NCI-H1092 (cell line): ENCODE measurements around the gene SLC35G4.
"Not testable (repeated sequence)": the region's sequence is repeated elsewhere in the genome, so short reads cannot be mapped to it uniquely, and the experiment has no call there.

ENCODE experiments used
- DNase-seq: peaks from one replicate; lab custom pipeline; 2025; lab: John Stamatoyannopoulos, UW

Gene SLC35G4

DNA sequence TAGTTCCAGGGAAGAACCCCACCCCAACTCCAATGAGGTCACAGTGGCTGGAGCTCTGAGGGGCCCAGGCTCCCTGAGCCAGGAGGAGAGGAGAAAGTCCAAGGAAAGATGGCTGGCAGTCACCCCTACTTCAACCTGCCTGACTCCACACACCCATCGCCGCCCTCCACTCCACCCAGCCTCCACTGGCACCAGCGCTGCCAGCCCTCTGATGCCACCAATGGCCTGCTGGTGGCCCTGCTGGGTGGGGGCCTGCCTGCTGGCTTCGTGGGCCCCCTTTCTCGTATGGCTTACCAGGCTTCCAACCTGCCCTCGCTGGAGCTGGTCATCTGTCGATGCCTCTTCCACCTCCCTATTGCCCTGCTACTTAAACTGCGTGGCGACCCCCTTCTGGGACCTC is at the start of gene SLC35G4:
Gene SLC35G4, plus strand, starts transcription at position 109 of the 400 bp plus-strand sequence. Its CDS starts 0 bp downstream, at position 109.
- DNase-seq = not testable (repeated sequence)

DNA sequence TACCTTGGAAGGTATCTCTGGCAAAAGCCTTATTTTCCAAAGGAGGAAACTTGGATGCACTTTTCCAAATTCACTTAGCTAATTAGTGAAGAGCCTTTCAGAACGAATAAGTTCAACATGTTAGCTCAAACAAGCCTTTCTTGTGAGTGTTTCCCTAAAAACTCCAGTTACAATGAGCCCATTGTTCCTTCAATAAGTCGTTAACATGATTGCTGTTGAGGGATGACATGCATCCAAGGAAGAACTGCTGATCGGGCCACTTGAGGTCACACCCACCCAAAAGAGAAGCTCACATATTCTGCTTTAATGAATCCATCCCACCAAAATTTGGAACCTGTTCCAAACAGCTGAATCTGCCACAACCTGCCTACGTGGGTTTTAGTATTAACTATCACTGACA is 48.1 kb upstream of the SLC35G4 start:
- DNase-seq = no peak

DNA sequence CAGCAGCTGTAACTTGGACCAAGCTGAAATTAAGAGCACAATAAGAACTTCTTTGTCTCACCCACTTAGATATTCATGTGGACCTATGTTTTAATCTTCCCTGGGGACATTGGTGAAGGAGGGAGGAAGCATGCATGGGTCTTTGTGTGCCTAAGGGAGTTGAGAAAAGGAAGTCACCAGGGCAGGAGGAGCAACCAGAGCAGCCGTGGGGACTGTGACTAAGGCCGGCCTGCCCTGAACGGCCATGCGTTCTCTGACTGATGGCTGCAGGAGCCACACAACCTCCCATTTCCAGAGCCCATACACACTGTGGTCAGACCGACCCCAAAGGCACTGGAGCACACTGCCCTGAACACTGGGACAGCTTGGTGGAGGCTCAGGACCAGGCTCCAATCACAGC is 43.7 kb upstream of the SLC35G4 start:
- no peak for DNase-seq

DNA sequence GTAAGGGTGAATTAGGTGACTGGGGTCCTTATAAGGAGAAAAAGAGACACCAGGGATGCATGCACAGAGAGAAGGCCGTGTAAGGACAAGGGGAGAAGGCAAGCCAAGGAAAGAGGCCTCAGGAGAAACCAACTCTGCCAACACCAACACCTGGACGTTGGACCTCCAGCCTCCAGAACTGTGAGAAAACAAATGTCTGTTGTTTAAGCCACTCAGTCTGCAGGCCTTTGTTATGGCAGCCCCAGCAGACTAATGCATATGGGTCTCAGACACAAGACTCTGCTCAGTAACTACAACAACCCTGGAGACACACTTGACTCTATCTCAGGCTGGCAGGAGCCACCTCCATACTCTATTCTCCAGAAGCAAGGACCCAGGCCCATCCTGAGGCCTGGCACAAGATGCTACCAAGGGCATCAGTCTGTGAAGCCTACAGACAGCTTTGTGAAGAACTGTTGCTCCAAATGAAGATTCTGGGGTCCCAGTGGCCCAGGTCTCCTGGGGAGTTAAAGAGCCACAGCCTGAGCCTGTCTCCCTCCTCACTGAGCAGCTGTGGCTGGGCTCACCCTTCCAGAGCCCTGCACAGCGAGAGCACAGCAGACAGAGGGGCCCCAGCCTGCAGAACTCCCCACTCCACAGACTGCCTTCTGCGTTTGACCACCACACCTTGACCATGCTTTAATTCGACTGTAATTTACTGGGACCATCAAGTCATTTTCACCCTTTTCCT is 43.0 kb upstream of the SLC35G4 start:
- DNase-seq = no peak

DNA sequence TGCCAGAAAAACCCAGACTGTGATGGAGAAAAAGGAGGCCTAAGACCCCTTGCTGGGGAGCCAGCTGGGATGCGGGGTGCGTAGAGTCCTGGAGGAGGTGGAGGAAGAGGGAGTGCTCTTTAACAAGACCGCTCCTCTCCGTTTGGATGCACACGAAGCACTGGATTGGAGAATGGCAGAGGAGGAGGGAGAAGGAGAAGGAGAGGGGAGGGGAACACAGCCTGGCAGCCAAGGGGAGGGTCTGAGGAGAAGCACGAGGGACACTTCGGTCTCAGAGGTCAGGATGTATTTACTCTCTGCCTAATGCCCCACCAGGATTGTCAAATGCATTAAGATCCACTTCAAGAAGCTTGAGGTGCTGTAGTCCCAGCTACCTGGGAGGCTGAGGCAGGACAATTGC is 42.0 kb upstream of the SLC35G4 start:
- DNase-seq = no peak

DNA sequence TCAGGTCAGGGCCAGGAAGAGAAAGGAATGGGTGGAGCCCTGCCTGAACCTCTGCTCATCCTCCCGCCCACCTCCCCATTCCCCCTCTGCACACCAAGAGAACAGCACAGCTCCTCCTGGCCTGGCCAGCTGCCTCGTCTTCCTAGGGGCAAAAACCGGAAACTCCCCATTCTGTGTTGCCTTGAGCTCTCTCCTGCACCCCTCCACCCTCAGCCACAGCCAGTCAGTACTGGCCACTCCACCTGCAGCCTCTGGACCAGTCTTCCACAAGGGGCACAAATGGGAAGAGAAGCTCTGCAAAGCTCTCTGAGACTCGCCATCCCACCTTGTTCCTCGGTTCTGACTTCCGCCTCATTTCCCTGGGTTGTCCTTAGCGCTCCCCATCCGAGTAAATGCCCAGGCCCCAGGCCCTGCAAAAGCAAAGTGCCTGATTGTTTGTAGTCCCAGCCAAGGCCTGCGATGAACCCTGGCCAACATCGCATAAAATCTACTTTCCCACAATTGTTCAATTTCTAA is 39.3 kb upstream of the SLC35G4 start:
- DNase-seq = no peak

DNA sequence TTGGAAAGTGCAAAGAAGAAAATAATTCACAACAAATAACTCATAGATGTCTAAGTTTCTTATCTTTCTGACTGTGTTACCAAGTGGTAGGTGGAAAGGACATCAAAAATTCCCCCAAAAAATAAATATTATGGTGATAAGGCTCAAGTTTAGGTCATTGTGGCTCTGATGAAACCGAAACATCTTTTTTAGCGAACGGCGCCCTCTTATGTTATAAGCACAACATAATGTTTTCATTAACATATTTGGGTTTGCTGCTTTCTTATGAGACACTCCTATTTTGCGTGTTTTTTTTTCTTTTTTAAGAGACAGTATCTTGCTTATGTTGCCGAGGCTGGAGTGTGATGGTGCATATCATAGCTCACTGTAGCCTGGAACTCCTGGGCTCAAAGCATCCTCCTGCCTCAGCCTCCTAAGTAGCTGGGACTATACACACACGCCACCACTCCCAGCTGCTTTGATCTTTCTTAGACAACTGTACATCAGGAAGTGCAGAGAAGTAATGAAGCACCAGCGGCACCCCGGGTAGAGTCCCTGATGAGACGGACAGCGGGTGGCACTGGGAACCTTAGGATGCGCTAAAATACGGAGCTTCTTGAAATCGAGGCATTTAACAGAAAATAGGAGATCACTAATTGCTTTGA is 38.5 kb upstream of the SLC35G4 start:
- no peak for DNase-seq

DNA sequence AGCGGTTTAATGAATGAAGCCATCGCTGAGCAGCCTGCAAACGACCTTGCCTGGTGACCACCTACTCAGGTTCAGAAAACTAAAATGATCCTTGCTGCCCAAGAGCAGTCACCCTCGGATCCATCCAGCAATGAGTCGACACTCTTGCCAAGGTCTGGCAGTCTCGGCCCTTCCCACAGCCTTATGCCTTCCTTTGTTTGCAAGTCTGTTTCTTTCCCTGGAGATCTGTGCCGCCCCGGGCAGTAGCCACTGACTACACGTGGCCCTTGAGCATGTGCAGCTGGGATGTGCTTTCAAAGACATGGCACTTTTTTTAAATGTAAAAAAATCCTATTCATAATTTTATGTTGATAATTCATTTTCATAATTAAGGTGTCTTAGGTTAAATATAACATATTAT is 37.2 kb upstream of the SLC35G4 start:
- DNase-seq = no peak

DNA sequence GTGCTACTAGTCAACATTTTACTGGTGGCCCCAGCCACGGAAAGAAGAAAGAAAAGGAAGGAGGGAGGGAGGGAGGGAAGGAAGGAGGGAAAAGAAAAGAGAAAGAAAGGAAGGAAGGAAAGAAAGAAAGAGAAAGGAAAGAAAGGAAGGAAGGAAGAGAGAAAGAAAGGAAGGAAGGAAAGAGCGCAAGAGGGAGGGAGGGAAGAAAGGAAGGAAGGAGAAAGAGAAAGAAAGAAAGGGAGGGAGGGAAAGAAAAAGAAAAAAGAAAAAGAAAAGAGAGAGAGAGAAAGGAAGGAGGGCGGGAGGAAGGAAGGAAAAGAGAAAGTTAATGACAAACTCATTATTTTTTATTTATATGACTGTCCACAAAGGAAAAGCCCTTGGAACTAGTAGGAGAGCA is 34.9 kb upstream of the SLC35G4 start:
- DNase-seq = no peak

DNA sequence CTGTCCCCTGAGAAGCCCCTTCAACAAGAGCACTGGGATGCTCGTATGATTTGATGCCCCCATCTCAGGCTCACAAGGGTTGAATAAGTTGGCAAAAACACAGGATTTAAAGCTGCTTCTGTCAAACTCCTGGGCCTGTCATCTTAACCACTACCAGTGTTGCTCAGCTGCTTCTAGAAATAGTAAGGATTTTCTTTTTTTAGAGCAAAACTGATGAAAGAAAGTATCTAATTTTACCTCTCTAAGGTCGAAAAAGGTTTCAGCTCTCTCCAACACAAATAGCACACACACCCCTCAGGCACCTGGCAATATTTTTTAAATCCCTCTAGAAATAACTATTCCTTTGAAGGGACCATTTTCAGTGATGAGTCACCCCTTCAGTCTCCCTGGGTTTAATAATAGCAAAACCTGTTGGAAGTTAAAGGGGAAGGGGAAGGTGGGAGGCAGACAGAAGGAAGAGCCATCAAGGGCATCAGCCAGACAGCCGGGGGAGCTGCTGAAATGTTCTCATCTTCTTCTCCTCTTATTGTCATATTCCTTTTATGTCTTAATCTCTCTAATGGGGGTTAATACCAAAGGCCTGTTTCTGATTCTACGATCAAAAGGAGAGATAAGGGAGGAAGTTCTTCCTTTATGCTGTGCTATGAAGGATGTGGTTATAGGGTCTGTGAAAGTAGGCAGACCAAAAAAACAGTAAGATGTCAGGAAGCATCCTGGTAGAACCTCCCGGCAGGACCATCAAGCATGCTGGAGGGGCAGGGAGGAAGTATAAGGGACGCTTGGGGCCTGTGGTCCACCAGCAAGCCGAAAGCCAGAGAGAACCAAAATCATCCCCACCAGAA is 31.9 kb upstream of the SLC35G4 start:
- DNase-seq = no peak

DNA sequence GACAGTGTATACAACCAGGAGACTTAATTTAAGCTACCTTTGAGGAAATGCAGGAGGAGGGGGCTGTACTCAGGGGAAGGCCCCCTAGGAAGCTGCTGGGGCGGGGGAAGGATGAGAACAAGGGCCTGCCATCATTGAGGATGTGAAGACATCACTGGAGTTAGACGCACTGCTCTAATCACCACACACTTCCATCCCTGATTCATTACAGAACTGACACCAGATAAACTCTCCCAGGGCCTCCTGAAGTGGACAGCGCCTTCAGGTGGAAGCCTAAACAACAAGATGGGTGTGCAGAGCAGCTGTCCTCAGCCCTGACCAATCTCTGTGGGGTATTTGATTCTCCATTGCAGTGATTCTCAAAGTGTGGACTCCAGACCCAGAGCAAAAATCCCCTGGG is 30.6 kb upstream of the SLC35G4 start:
- DNase-seq = no peak

DNA sequence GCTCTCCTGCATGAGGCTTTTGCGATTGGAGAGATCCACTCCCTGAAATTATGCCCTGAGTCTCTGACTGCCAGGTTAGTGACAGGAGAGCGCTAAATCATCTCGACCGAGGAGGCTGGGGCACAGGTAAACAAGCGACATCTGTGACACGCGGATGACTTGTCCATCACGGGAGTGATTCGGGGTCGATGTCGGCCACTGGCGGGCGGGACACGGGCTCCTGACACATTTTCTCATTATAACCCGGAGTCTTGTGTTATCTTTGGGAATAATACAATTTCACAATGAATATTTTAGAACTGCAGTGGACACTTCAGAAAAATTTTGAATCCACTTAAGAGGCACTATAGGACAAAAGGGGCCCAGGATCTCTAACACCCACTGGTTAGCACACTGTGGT is 29.5 kb upstream of the SLC35G4 start:
- no peak for DNase-seq

DNA sequence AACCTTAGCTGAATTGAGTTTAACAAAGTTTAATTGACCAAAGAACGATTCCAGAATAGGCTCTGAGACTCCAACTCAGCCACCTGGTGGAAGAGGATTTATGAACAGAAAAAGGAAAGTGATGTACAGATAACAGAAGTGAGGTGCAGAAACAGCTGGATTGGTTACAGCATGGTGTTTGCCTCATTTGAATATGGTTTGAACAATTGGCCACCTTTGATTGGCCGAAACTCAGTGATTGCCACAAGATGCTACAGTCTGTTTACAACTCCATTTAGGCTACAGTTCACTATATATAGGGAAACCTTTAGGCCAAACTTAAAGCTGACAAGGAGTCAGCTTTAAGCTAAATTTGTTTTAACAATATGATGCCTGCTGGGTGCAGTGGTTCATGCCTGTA is 28.1 kb upstream of the SLC35G4 start:
- DNase-seq = no peak

DNA sequence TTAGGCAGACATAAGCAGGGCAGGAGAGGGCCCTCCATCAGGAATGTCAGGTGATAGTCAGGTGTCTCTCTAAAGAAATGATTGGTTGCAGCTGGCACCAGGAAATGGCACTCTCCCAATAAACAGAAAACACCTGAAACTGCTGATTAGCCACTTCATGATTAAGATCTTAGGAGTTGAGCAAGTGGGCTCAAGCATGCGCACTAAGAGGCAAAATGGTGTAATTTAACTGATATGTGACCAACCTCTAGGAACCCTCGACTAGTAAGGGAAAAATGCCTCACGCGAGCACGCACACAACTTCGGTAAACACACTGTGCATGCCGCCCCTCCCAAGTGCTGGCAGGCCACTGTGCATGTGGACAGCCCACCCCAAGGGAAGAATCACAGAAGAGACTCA is 23.8 kb upstream of the SLC35G4 start:
- DNase-seq = no peak

DNA sequence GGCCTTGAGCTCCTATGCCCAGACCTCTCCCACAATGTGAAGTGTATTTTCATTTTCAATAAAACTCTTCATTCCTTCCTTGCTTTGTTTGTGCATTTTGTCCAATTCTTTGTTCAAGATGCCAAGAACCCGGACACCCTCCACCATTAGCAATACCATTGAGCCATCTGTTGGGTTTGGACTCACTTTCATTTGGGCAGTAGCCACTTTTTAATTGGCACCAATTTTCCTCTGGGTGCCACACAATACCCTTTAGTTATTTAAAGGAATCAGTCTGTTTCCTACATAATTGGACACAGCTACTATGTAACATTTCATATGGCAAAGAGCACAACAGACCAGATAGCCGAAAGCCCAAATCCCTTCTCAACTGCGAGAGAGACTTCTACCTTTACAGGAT is 22.5 kb upstream of the SLC35G4 start:
- DNase-seq = no peak

DNA sequence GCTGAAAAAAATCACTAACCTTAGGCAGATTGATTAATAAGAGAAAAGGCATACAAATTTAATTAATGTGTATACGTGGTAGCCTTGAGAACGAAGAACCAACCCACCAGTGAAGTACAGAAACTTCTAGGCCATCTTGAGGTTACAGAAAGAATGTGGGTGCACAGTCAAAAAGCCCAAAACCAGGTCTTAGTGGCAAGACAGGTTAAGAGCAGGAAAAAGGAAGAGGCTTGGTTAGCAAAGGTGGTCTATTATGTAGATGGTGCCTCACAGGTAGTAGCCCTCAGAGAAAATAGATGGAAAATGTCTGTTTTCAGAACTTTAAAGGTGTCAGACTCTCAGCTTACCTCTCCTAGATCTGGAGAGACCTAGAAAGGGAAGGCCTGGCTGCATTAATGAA is 22.0 kb upstream of the SLC35G4 start:
- DNase-seq = no peak

DNA sequence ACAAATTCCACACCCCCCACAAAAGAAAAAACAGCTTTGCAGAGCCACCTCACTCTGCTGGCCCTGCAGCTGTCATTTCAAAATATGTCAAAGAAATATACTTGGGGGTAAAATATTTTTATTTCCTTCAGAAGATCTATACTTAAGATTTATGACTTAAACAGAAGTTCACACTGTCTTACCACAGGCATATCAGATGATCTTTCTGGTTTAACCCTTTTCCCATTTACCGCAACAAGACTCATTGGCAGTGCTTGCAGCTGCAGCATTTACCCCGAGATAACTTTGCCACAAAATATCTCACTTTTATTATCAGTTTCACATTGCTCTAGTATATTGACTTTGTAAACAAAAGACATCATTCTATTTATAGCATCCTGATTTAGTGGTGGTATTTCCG is 21.6 kb upstream of the SLC35G4 start:
- DNase-seq = no peak

DNA sequence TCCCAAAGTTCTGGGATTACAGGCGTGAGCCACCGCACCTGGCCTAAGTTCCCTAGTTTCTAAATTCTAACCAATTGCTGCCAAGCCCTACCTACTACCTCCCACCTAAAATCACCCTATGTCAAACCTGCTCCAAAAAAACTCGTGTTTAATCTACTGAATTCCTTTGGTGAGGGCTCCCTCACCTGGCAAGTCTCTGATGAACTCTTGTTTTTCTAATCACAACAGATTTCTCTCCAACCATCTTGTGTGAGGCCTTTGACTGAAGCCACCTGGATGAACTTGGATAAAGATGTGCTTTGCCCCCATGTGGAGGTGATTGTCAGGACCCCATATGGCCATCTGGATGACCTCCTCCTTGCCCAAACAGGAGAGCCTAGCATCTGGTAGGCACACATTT is 17.4 kb upstream of the SLC35G4 start:
- no peak for DNase-seq

DNA sequence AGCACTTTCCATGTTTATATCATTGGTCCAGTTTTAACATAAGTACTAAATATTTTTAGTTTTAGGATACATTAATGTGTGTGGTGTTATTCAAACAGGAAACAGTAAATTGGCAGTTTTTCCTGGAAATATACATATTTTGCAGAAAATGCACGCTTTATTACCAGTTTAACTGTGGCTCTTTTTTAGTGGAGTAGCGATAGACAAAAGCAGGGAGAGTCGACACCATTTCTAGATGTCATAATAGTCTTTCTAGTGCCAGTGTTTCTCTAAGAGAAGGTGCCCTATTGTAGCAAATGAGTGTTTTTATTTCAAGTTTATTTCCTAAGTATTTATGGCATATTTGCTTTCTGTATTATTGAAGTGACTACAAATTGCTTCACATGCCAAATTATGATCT is 9.1 kb upstream of the SLC35G4 start:
- DNase-seq = no peak

DNA sequence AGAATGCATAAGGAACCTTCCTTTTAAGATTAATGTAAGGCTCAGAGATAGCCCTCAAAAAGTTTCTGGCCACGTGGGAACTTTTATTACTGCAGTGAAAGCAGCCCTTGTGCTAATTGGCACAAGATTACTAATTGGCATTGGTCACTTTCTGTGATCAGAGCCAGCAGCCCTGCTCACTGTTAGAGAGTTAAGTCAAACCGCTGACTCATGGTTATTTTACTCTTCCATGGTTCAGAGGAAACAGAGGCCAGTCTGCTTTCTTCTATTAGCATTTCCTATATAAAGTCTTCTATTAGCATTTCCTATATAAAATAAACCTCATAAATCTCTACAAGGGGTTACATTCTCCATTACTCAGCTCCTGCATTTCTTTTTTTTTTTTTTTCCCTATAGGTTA is 1.5 kb upstream of the SLC35G4 start:
- DNase-seq = no peak

DNA sequence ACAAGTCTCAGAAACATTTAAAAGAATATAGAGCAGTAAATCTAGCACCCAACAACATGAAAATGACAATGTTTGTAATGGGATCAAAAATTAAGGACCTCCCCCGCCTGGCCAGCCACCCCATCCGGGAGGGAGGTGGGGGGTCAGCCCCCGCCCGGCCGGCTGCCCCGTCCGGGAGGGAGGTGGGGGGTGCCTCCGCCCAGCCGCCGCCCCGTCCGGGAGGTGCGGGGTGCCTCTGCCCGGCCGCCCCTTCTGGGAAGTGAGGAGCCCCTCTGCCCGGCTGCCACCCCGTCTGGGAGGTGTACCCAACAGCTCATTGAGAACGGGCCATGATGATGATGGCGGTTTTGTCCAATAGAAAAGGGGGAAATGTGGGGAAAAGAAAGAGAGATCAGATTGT is 778 bp upstream of the SLC35G4 start:
- DNase-seq = not testable (repeated sequence)

DNA sequence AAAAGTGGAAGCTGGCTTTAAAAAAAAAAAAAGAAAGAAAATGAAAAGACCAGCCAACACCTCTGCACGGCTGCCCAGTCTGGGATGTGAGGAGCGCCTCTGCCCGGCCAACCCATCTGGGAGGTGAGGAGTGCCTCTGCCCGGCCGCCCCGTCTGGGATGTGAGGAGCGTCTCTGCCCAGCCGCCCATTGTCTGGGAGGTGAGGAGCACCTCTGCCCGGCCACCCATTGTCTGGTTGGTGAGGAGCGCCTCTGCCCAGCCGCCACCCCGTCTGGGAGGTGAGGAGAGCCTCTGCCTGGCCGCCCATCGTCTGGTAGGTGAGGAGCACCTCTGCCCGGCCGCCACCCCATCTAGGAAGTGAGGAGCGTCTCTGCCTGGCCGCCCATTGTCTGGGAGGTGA is 3.7 kb downstream of the SLC35G4 start:
- not testable (repeated sequence) for DNase-seq

DNA sequence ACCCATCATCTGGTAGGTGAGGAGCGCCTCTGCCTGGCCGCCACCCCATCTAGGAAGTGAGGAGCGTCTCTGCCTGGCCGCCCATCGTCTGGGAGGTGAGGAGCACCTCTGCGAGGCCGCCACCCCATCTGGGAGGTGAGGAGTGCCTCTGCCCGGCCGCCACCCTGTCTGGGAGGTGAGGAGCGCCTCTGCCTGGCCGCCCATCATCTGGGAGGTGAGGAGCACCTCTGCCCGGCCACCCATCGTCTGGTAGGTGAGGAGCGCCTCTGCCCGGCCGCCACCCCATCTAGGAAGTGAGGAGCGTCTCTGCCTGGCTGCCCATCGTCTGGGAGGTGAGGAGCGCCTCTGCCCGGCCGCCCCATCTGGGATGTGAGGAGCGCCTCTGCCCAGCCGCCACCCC is 4.2 kb downstream of the SLC35G4 start:
- not testable (repeated sequence) for DNase-seq
